DND-41 (cell line): ENCODE measurements around the gene NRK.

Experiments used
- EZH2 ChIP-seq: IDR thresholded peaks from 3 replicates; pipeline ENCODE4 v1.6.1; 2012; ENCODE audit warnings: borderline replicate concordance, low read depth, mild to moderate bottlenecking, moderate library complexity, low read length, inconsistent platforms; ENCODE audit not compliant: severe bottlenecking
- TF ChIP-seq, protein P1 (sequence below): IDR thresholded peaks from 2 replicates; pipeline ENCODE4 v1.5.1; 2012; ENCODE audit warnings: borderline replicate concordance, low read length, moderate library complexity, mild to moderate bottlenecking; ENCODE audit not compliant: poor library complexity, severe bottlenecking; ENCODE audit errors: extremely low read depth

- TF ChIP-seq, protein P1, sequence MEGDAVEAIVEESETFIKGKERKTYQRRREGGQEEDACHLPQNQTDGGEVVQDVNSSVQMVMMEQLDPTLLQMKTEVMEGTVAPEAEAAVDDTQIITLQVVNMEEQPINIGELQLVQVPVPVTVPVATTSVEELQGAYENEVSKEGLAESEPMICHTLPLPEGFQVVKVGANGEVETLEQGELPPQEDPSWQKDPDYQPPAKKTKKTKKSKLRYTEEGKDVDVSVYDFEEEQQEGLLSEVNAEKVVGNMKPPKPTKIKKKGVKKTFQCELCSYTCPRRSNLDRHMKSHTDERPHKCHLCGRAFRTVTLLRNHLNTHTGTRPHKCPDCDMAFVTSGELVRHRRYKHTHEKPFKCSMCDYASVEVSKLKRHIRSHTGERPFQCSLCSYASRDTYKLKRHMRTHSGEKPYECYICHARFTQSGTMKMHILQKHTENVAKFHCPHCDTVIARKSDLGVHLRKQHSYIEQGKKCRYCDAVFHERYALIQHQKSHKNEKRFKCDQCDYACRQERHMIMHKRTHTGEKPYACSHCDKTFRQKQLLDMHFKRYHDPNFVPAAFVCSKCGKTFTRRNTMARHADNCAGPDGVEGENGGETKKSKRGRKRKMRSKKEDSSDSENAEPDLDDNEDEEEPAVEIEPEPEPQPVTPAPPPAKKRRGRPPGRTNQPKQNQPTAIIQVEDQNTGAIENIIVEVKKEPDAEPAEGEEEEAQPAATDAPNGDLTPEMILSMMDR = no peak
- no peak for TF ChIP-seq EZH2
Observed at GRCh38 chrX:105972690-105973386, 150.5 kb downstream of the NRK start.
